ES-I3 (cell line): Measurements from ENCODE around the gene JMJD1C.

Experiments used
- H3K36me3 ChIP-seq: 2 replicates; pipeline ENCODE4 v1.6.1; 2013; ENCODE audit warnings: mild to moderate bottlenecking, low read length, control low read depth, moderate library complexity; ENCODE audit not compliant: insufficient read depth
- H3K4me1 ChIP-seq: 2 replicates; pipeline ENCODE4 v1.6.1; 2013; ENCODE audit warnings: mild to moderate bottlenecking, control low read depth, low read length; ENCODE audit not compliant: insufficient read depth
- H3K9ac ChIP-seq: 2 replicates; pipeline ENCODE4 v1.6.1; 2013; ENCODE audit warnings: low read depth, mild to moderate bottlenecking, low read length, moderate library complexity
- H3K9me3 ChIP-seq: 2 replicates; pipeline ENCODE4 v1.6.1; 2013; ENCODE audit warnings: mild to moderate bottlenecking, low read length, moderate library complexity; ENCODE audit not compliant: control insufficient read depth, insufficient read depth

Gene JMJD1C

DNA sequence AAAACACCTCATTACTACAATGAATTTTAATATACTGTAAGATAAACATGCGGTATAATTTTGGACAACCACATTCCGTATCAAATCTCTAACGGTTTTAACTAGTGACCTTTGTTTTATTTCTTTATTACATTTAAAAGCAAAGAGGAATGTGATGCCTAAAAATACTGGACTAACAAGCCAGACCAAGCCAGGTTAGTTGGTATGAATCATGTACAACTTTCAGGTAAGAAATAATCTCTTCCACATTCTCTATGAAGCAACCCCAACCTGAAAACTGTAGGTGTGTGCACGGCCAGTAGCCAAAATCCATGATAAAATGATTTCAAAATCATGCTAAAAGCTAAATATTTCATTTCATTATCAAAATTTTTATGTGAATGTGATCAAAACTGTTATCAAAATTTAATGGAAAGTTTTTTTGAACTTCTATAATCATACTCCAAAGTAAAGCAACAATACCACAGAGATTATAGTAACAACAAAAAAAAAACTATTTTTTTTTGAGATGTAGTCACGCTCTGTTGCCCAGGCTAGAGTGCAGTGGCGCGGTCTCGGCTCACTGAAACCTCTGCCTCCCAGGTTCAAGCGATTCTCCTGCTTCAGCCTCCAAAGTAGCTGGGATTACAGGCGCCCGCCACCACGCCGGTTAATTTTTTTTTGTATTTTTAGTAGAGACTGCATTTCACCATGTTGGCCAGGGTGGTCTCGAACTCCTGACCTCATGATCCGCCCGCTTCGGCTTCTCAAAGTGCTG is 205.5 kb downstream of the JMJD1C start:
- Histone ChIP-seq H3K36me3 (peaks cover 7% of the 10 kb centered on the region), H3K4me1 (peaks cover 21% of the 10 kb centered on the region), H3K9ac (no peak overlapping the region), H3K9me3 (no peaks in the 10 kb centered on the region)

DNA sequence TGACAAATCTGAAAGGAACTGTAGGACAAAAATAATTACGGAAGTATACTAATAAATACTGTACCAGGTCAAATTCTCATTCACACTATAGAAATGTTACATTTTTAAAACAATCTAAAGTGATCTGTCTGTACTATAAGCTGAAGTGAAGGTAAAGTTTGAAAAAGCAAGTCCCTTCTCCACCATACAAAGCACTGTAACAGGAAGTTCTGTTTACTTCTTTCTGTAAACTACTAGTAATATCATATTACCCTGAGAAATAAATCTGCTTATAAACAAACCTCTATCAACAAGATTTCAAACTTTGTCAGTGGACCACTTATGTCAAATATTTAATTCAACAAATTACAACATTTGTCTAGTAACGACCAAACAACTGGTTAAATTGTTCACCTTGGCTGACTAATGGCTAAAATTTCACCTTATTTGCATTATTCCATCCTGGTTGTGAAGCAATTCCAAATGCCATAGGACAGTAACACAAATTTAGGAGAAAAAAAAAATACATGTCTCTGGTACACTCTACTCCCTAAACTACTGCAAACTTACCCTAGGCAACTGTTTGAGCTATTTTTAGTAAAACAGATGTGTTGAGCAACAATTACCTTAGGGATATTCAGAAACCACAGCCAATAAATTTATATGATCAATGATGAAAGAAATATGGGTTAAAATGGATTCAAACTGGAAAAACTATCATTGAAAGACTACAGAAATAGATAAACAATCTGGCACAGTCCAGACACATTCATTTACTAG is 206.7 kb downstream of the JMJD1C start:
- Histone ChIP-seq H3K4me1 (peaks cover 25% of the 10 kb centered on the region), H3K9me3 (no peaks in the 10 kb centered on the region), H3K36me3 (peaks cover 7% of the 10 kb centered on the region), H3K9ac (no peak overlapping the region)

GRCh38 chr10:63257778-63258177 is 208.0 kb downstream of the JMJD1C start:
- Histone ChIP-seq H3K9ac (no peak overlapping the region), H3K36me3 (peaks cover 7% of the 10 kb centered on the region), H3K4me1 (peaks cover 25% of the 10 kb centered on the region), H3K9me3 (no peaks in the 10 kb centered on the region)

DNA sequence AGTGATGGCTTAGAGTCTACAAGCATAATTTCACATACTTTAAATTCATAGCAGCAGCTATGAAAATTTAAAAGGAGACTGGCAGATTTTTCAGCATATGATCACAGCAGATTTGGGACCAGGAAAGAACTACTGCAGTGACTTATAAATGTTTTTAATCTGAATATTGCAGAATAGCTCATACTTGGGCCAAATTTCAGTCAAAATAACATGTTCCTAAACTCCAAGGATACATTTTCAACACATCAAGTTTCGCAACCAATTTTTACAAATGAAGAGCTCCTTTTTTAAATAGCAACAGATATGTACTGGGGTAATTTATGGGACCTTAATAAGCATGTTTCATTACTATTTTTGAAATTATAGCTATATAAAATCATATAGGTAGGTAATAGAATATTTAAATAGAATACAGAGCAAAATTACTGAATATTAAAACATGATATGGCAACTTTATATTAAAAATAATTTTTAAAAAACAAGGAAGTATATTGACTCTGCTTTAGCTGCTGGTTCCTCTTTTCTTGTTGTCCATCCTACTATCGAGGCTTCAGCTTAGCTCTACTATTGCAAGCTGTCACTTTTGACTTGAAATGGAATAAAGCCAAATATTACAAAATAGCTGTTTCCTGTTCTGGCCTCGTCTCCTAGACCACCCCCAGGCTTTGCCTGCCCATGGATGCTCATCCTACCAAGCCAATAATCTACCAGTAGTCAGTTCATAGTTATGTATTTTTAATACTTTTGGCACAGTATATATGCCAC is 209.6 kb downstream of the JMJD1C start:
- Histone ChIP-seq H3K9ac (no peak overlapping the region), H3K4me1 (peaks cover 24% of the 10 kb centered on the region), H3K9me3 (no peaks in the 10 kb centered on the region), H3K36me3 (peaks cover 4% of the 10 kb centered on the region)

DNA sequence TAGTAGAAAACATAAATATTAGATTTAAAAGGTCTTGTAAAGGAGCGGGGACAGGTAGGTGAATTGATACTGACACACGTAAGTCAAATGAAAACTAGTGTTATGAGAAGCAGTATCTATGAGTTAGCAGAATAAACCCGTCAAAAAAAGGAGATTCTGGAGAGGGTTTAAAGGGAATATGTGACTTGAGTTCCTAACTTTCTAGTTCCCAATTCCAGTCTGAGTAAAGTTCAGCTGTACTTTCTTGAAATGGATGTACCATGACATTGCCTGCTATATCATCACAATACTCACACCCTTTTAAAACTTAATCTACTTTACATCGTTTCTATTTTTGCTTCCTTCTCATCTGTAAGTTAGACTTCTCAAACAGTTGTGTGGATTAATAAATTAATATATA is 210.5 kb downstream of the JMJD1C start:
- Histone ChIP-seq H3K9me3 (no peaks in the 10 kb centered on the region), H3K9ac (no peak overlapping the region), H3K36me3 (no peaks in the 10 kb centered on the region), H3K4me1 (peaks cover 19% of the 10 kb centered on the region; the same call in 1 of the 2 replicates)

DNA sequence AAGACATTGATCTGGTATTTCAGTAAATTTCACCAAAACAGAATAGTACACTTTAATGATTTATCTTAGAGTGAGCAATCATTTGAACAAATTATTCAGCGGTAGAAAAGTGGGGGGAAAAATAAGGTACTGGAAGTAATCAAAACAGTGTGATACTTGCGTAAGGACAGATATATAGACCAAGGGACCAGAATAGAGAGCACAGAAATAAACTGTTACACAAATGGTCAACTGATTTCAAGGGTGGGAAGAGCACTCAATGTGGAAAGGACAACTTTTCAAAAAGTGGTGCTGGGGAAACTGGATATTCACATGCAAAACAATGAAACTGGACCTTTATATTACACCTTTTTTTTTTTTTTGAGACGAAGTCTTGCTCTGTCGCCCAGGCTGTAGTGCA is 212.7 kb downstream of the JMJD1C start:
- Histone ChIP-seq H3K9me3 (no peaks in the 10 kb centered on the region), H3K4me1 (peaks cover 6% of the 10 kb centered on the region; the same call in 1 of the 2 replicates), H3K36me3 (peaks cover 4% of the 10 kb centered on the region), H3K9ac (no peak overlapping the region)

GRCh38 chr10:63252095-63252762 is 213.5 kb downstream of the JMJD1C start:
- Histone ChIP-seq H3K9me3 (no peaks in the 10 kb centered on the region), H3K9ac (no peak overlapping the region), H3K36me3 (peaks cover 4% of the 10 kb centered on the region), H3K4me1 (peaks cover 6% of the 10 kb centered on the region; the same call in 1 of the 2 replicates)

- peaks cover 6% of the 10 kb centered on the region; the same call in 1 of the 2 replicates for H3K9me3 ChIP-seq
- peaks cover 4% of the 10 kb centered on the region for H3K36me3 ChIP-seq
- H3K4me1 ChIP-seq: peaks cover 2% of the 10 kb centered on the region; the same call in 1 of the 2 replicates
- H3K9ac ChIP-seq: no peak overlapping the region
Observed at GRCh38 chr10:63250032-63250431, 215.7 kb downstream of the JMJD1C start.

- peaks cover 6% of the 10 kb centered on the region; the same call in 1 of the 2 replicates for H3K9me3 ChIP-seq
- no peak overlapping the region for H3K9ac ChIP-seq
- peaks cover 4% of the 10 kb centered on the region for H3K36me3 ChIP-seq
- peaks cover 4% of the 10 kb centered on the region; the same call in 1 of the 2 replicates for H3K4me1 ChIP-seq
Observed at GRCh38 chr10:63247771-63248170, 218.0 kb downstream of the JMJD1C start.

- Histone ChIP-seq H3K9me3 (peaks cover 6% of the 10 kb centered on the region; the same call in 1 of the 2 replicates), H3K36me3 (peaks cover 4% of the 10 kb centered on the region), H3K9ac (no peak overlapping the region), H3K4me1 (peaks cover 15% of the 10 kb centered on the region)
Observed at GRCh38 chr10:63246356-63246755, 219.4 kb downstream of the JMJD1C start.

GRCh38 chr10:63241841-63242281 is 223.9 kb downstream of the JMJD1C start:
- Histone ChIP-seq H3K9me3 (peaks cover 6% of the 10 kb centered on the region; the same call in 1 of the 2 replicates), H3K36me3 (peaks cover 3% of the 10 kb centered on the region; the same call in 1 of the 2 replicates), H3K4me1 (peaks cover 21% of the 10 kb centered on the region), H3K9ac (no peak overlapping the region)

DNA sequence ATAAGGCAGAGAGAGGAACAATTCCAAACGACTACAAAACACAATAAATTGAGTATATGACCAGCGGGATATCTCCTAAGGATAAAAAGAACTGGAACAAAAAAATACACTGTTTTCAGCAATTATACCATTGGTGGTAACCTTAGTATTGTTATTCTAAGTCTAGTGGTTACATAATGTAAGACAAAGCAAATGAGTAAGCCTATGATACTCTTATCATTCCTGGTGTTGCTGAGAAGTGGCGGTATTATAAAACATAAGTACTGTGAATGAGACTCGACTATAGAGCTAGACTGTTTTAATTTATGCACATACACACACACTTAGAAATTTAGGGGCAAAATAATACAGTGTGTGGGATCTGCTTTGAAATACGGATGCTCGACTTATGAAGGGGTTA is 225.0 kb downstream of the JMJD1C start:
- Histone ChIP-seq H3K9me3 (peaks cover under 1% of the 10 kb centered on the region; the same call in 1 of the 2 replicates), H3K36me3 (peaks cover 3% of the 10 kb centered on the region; the same call in 1 of the 2 replicates), H3K9ac (no peak overlapping the region), H3K4me1 (peaks cover 21% of the 10 kb centered on the region)

GRCh38 chr10:63238501-63238900 is 227.3 kb downstream of the JMJD1C start:
- H3K4me1 ChIP-seq: peaks cover 17% of the 10 kb centered on the region
- no peak overlapping the region for H3K9ac ChIP-seq
- no peaks in the 10 kb centered on the region for H3K9me3 ChIP-seq
- H3K36me3 ChIP-seq: peaks cover 3% of the 10 kb centered on the region; the same call in 1 of the 2 replicates
